GM12892 (cell line): ENCODE results near the gene PTPRR.

Experiments
- POLR2A ChIP-seq: IDR thresholded peaks from 2 replicates; pipeline ENCODE4 v1.6.1; 2011; ENCODE audit warnings: low read depth, low read length, control low read depth
- POLR2AphosphoS5 ChIP-seq: IDR thresholded peaks from 2 replicates; pipeline ENCODE4 v1.6.1; 2011; ENCODE audit warnings: low read depth, low read length, control low read depth
- TAF1 ChIP-seq: IDR thresholded peaks from 2 replicates; pipeline ENCODE4 v1.6.1; 2011; ENCODE audit warnings: low read depth, mild to moderate bottlenecking, control low read depth, low read length, borderline replicate concordance

DNA sequence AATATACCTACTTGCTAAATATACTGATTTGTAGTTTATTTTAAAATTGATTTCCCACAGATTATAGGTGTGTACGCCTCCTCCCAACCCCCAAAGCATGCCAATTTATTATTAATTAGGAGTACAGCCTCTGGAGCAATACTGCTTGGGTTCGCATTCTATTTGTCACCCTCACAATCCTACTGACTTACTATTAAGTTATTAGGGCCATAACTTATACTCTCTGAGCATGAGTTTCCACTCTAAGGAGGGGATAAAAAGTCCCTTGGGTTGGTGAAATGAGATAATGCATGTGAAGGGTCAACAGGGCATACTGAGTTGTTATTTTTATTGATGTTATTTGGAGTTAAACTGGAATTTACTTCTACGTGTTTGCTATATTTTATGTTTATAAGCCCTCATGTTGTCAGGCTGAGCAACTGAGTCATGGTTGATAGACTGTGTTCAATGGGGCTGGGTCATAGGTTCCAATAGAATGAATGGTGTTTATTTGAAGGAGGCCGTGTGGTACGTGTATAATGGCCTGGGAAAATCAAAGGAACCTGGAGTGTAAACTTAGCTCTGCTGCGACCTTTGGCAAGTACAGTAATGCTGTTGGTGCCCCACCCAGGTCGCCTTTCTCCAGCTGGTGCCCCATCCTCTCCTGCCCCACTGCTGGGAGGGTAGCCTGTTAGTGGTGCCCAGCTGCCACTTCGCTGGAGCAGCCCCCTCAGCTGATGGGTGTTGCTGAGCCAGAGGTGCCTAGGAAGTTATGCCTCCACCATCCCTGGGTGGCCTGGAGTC, 184.0 kb downstream of the PTPRR start:
- TF ChIP-seq POLR2A (no peak), POLR2AphosphoS5 (no peak), TAF1 (no peak)
